ENCODE results near the gene FIGNL2. TPM values are rescaled to one million over a fixed set of nuclear protein-coding genes. Genes with fewer than 3 reads are reported as not detected.

Gene FIGNL2
- total and polyA plus RNA-seq, 2 donors (not counting 1 experiment from before 2014, with no cell fraction given), result 0.07 to 0.17 TPM

- peak overlapping the region; percentile 78 for H2AFZ ChIP-seq (ENCODE audit: low read length)
- no peaks in the 10 kb centered on the region for H3K36me3 ChIP-seq (ENCODE audit: control insufficient read depth, insufficient read depth, low read length)
- H3K9ac ChIP-seq (ENCODE audit: insufficient read depth, low read length), result peak overlapping the region; percentile 20
- DNase-seq (ENCODE audit: low read depth in 2 of 2), result no peak
- no peak overlapping the region for H3K27ac ChIP-seq (ENCODE audit: insufficient read depth, low read length)
- peaks cover 23% of the 10 kb centered on the region for H3K27me3 ChIP-seq (ENCODE audit: control insufficient read depth, insufficient read depth, low read length)
- peak overlapping the region; percentile 88 for H3K4me2 ChIP-seq (ENCODE audit: extremely low read depth, insufficient read depth, low read length)
- peak overlapping the region; percentile 36 to 58 (median 48) for H3K4me3 ChIP-seq (replicated peaks in 1 of 4; ENCODE audit: control extremely low read depth in 1 of 4, insufficient read depth in 1 of 4, low read depth in 3 of 4, low read length in 4 of 4)
- H3K79me2 ChIP-seq (ENCODE audit: control insufficient read depth, insufficient read depth, low read length), result no peaks in the 10 kb centered on the region
- peaks cover 2% of the 10 kb centered on the region for H3K4me1 ChIP-seq (ENCODE audit: control insufficient read depth, extremely low read depth, insufficient read depth, low read length)
- no peaks in the 10 kb centered on the region for H3K9me3 ChIP-seq (ENCODE audit: control insufficient read depth, insufficient read depth, low read depth, low read length)
- no peak for TF ChIP-seq EZH2 (IDR thresholded peaks at IDR 0.05; ENCODE audit: low read length, missing control alignments)
- TF ChIP-seq CTCF (conservative IDR thresholded peaks at IDR 0.05 in 1 of 2, IDR thresholded peaks at IDR 0.05 in 1 of 2; ENCODE audit: low read depth in 1 of 2, low read length in 2 of 2), result no peak
- H4K20me1 ChIP-seq (ENCODE audit: control insufficient read depth, extremely low read depth, insufficient read depth, low read length), result no peaks in the 10 kb centered on the region
These were observed 20.4 kb upstream of the FIGNL2 start for GRCh38 chr12:51868821-51869495.

GRCh38 chr12:51867796-51868428, 19.4 kb upstream of the FIGNL2 start:
- Histone ChIP-seq H3K4me3 (replicated peaks in 1 of 4; ENCODE audit: control extremely low read depth in 1 of 4, insufficient read depth in 1 of 4, low read depth in 3 of 4, low read length in 4 of 4) (no peak overlapping the region), H3K9ac (ENCODE audit: insufficient read depth, low read length) (no peak overlapping the region), H3K4me2 (ENCODE audit: extremely low read depth, insufficient read depth, low read length) (no peak overlapping the region), H3K4me1 (ENCODE audit: control insufficient read depth, extremely low read depth, insufficient read depth, low read length) (peaks cover 2% of the 10 kb centered on the region), H3K27ac (ENCODE audit: insufficient read depth, low read length) (no peak overlapping the region), H2AFZ (ENCODE audit: low read length) (no peak overlapping the region), H3K9me3 (ENCODE audit: control insufficient read depth, insufficient read depth, low read depth, low read length) (no peaks in the 10 kb centered on the region), H3K27me3 (ENCODE audit: control insufficient read depth, insufficient read depth, low read length) (peaks cover 32% of the 10 kb centered on the region), H3K36me3 (ENCODE audit: control insufficient read depth, insufficient read depth, low read length) (no peaks in the 10 kb centered on the region), H3K79me2 (ENCODE audit: control insufficient read depth, insufficient read depth, low read length) (no peaks in the 10 kb centered on the region), H4K20me1 (ENCODE audit: control insufficient read depth, extremely low read depth, insufficient read depth, low read length) (no peaks in the 10 kb centered on the region)
- TF ChIP-seq EZH2 (IDR thresholded peaks at IDR 0.05; ENCODE audit: low read length, missing control alignments) (no peak), CTCF (conservative IDR thresholded peaks at IDR 0.05 in 1 of 2, IDR thresholded peaks at IDR 0.05 in 1 of 2; ENCODE audit: low read depth in 1 of 2, low read length in 2 of 2) (no peak)
- DNase-seq (ENCODE audit: low read depth in 2 of 2), result no peak

- no peak overlapping the region for H3K27ac ChIP-seq (ENCODE audit: insufficient read depth, low read length)
- peaks cover 2% of the 10 kb centered on the region for H3K4me1 ChIP-seq (ENCODE audit: control insufficient read depth, extremely low read depth, insufficient read depth, low read length)
- H2AFZ ChIP-seq (ENCODE audit: low read length), result no peak overlapping the region
- no peaks in the 10 kb centered on the region for H3K9me3 ChIP-seq (ENCODE audit: control insufficient read depth, insufficient read depth, low read depth, low read length)
- no peak for DNase-seq (ENCODE audit: low read depth in 2 of 2)
- peaks cover 33% of the 10 kb centered on the region for H3K27me3 ChIP-seq (ENCODE audit: control insufficient read depth, insufficient read depth, low read length)
- no peak overlapping the region for H3K4me3 ChIP-seq (replicated peaks in 1 of 4; ENCODE audit: control extremely low read depth in 1 of 4, insufficient read depth in 1 of 4, low read depth in 3 of 4, low read length in 4 of 4)
- H3K9ac ChIP-seq (ENCODE audit: insufficient read depth, low read length), result no peak overlapping the region
- H3K36me3 ChIP-seq (ENCODE audit: control insufficient read depth, insufficient read depth, low read length), result no peaks in the 10 kb centered on the region
- no peaks in the 10 kb centered on the region for H3K79me2 ChIP-seq (ENCODE audit: control insufficient read depth, insufficient read depth, low read length)
- H3K4me2 ChIP-seq (ENCODE audit: extremely low read depth, insufficient read depth, low read length), result no peak overlapping the region
- TF ChIP-seq CTCF (conservative IDR thresholded peaks at IDR 0.05 in 1 of 2, IDR thresholded peaks at IDR 0.05 in 1 of 2; ENCODE audit: low read depth in 1 of 2, low read length in 2 of 2) (no peak), EZH2 (IDR thresholded peaks at IDR 0.05; ENCODE audit: low read length, missing control alignments) (no peak)
- no peaks in the 10 kb centered on the region for H4K20me1 ChIP-seq (ENCODE audit: control insufficient read depth, extremely low read depth, insufficient read depth, low read length)
These were observed 18.9 kb upstream of the FIGNL2 start for GRCh38 chr12:51867371-51867770.
